Naive B cell (primary cell): ENCODE data around the gene CLEC19A. TPM values are rescaled to one million over a fixed set of nuclear protein-coding genes. Genes with fewer than 3 reads are reported as not detected.
A peak's percentile ranks its signal among the peaks of the same experiment; 100 is the strongest.

Experiments
- ATAC-seq, 2 donors: fragments of 150-1000 bp; cut with Tn5 transposase; 2 replicates each; pipeline ENCODE4 v1.10.0; 2021; ENCODE audit warnings: low read depth in 2 of 2, mild to moderate bottlenecking in 2 of 2, moderate library complexity in 2 of 2
- DNase-seq: peaks from one replicate; pipeline ENCODE4 v3.0.0; 2022
- H3K27ac Mint-ChIP-seq, 6 donors: one replicate each; pipeline ENCODE4 v1.8.0; 2020 to 2022; ENCODE audit warnings: mild to moderate bottlenecking in 6 of 6, mixed read lengths in 6 of 6, moderate library complexity in 5 of 6, inconsistent platforms in 2 of 6
- H3K27me3 Mint-ChIP-seq, 3 donors: one replicate each; pipeline ENCODE4 v1.8.0; 2021 to 2022; ENCODE audit warnings: mixed read lengths in 3 of 3, mild to moderate bottlenecking in 1 of 3
- H3K36me3 Mint-ChIP-seq, 2 donors: one replicate each; pipeline ENCODE4 v1.8.0; 2020 to 2022; ENCODE audit warnings: mixed read lengths in 2 of 2, inconsistent platforms in 1 of 2, mild to moderate bottlenecking in 1 of 2
- H3K4me1 Mint-ChIP-seq, 3 donors: one replicate each; pipeline ENCODE4 v1.8.0; 2020 to 2022; ENCODE audit warnings: mixed read lengths in 3 of 3, inconsistent platforms in 1 of 3, mild to moderate bottlenecking in 1 of 3, moderate library complexity in 1 of 3
- H3K4me3 Mint-ChIP-seq, 8 donors: one replicate each; pipeline ENCODE4 v1.8.0; 2020 to 2022; ENCODE audit warnings: mild to moderate bottlenecking in 8 of 8, mixed read lengths in 8 of 8, moderate library complexity in 8 of 8, inconsistent platforms in 2 of 8
- H3K9me3 Mint-ChIP-seq, 7 donors: one replicate each; pipeline ENCODE4 v1.8.0; 2020 to 2022; ENCODE audit warnings: mixed read lengths in 7 of 7, mild to moderate bottlenecking in 5 of 7, inconsistent platforms in 2 of 7, moderate library complexity in 1 of 7
- polyA plus RNA-seq, 6 donors: library from polyadenylated mRNA; unstranded; fragments of 300-500 nt; fragmentation: Illumina TruSeq; gene quantifications; one replicate each; pipeline ENCODE4 v1.2.3, GENCODE V29; 2021; ENCODE audit warnings: low read depth in 6 of 6

CLEC19A gene
- polyA plus RNA-seq, 6 donors from 2014 or later, result not detected

- peaks cover 6 to 19% (median 15%) of the 10 kb centered on the region in 3 donors for H3K27me3 Mint-ChIP-seq
These were observed 5.3 kb downstream of the CLEC19A start for GRCh38 chr16:19290860-19291259.

GRCh38 chr16:19291475-19291874 lies 5.9 kb downstream of the CLEC19A start:
- Mint-ChIP-seq H3K36me3 (no peaks in the 10 kb centered on the region), H3K4me1 (peaks cover 9 to 29% (median 12%) of the 10 kb centered on the region in 3 donors), H3K27me3 (peaks cover 6 to 19% (median 9%) of the 10 kb centered on the region in 3 donors), H3K4me3 (no peak overlapping the region), H3K27ac (no peak overlapping the region), H3K9me3 (peaks cover 0 to 3% (median 0%) of the 10 kb centered on the region in 7 donors)
- ATAC-seq (no peak), DNase-seq (no peak)

More at GRCh38 chr16:19290860-19291259, 5.3 kb downstream of the CLEC19A start:
- Mint-ChIP-seq H3K4me1 (peaks cover 9 to 29% (median 12%) of the 10 kb centered on the region in 3 donors), H3K27ac (peak overlapping the region in 2 of 6 donors; percentile 6 to 65), H3K4me3 (no peak overlapping the region), H3K36me3 (no peaks in the 10 kb centered on the region), H3K9me3 (peaks cover 0 to 3% (median 0%) of the 10 kb centered on the region in 7 donors)
- ATAC-seq (no peak), DNase-seq (no peak)

GRCh38 chr16:19292186-19292585 lies 6.7 kb downstream of the CLEC19A start:
- Mint-ChIP-seq H3K4me1 (peaks cover 9 to 29% (median 12%) of the 10 kb centered on the region in 3 donors), H3K9me3 (peaks cover 0 to 3% (median 0%) of the 10 kb centered on the region in 7 donors), H3K27ac (no peak overlapping the region), H3K4me3 (no peak overlapping the region), H3K36me3 (no peaks in the 10 kb centered on the region), H3K27me3 (peaks cover 6 to 19% (median 9%) of the 10 kb centered on the region in 3 donors)
- no peak for ATAC-seq
- DNase-seq, result no peak

GRCh38 chr16:19294156-19294649 lies 8.7 kb downstream of the CLEC19A start:
- Mint-ChIP-seq H3K36me3 (no peaks in the 10 kb centered on the region), H3K27ac (peak overlapping the region in 4 of 6 donors; percentile 16 to 60 (median 53)), H3K27me3 (peaks cover 0 to 19% (median 10%) of the 10 kb centered on the region in 3 donors), H3K9me3 (peaks cover 0 to 4% (median 0%) of the 10 kb centered on the region in 7 donors), H3K4me3 (peak overlapping the region in 6 of 8 donors; percentile 4 to 79 (median 43)), H3K4me1 (peaks cover 9 to 29% (median 12%) of the 10 kb centered on the region in 3 donors)
- ATAC-seq (peak; percentile 67 to 68), DNase-seq (peak; percentile 11)

GRCh38 chr16:19295393-19295792 lies 9.9 kb downstream of the CLEC19A start:
- H3K27me3 Mint-ChIP-seq, result peaks cover 0 to 16% (median 11%) of the 10 kb centered on the region in 3 donors
- ATAC-seq, result no peak
- peaks cover 9 to 29% (median 12%) of the 10 kb centered on the region in 3 donors for H3K4me1 Mint-ChIP-seq
- no peaks in the 10 kb centered on the region for H3K36me3 Mint-ChIP-seq
- peak overlapping the region in 2 of 8 donors; percentile 17 to 36 for H3K4me3 Mint-ChIP-seq
- DNase-seq, result no peak
- peak overlapping the region in 1 of 6 donors; percentile 51 for H3K27ac Mint-ChIP-seq
- H3K9me3 Mint-ChIP-seq, result peaks cover 0 to 3% (median 0%) of the 10 kb centered on the region in 7 donors

- Mint-ChIP-seq H3K9me3 (peaks cover 0 to 3% (median 0%) of the 10 kb centered on the region in 7 donors), H3K27ac (no peak overlapping the region), H3K4me1 (peaks cover 9 to 29% (median 12%) of the 10 kb centered on the region in 3 donors), H3K27me3 (peaks cover 0 to 8% (median 4%) of the 10 kb centered on the region in 3 donors), H3K36me3 (no peaks in the 10 kb centered on the region), H3K4me3 (no peak overlapping the region)
- DNase-seq (no peak), ATAC-seq (no peak)
These were observed 11.9 kb downstream of the CLEC19A start for GRCh38 chr16:19297454-19297853.

- no peak for ATAC-seq
- H3K4me1 Mint-ChIP-seq, result peaks cover 2 to 11% (median 5%) of the 10 kb centered on the region in 3 donors
- no peaks in the 10 kb centered on the region for H3K36me3 Mint-ChIP-seq
These were observed 14.0 kb downstream of the CLEC19A start for GRCh38 chr16:19299565-19299964.

GRCh38 chr16:19301931-19302330 lies 16.4 kb downstream of the CLEC19A start:
- peaks cover 0 to 15% (median 10%) of the 10 kb centered on the region in 3 donors for H3K27me3 Mint-ChIP-seq
- no peak overlapping the region for H3K4me3 Mint-ChIP-seq
- H3K4me1 Mint-ChIP-seq, result peaks cover 0 to 8% (median 4%) of the 10 kb centered on the region in 3 donors
- no peaks in the 10 kb centered on the region for H3K36me3 Mint-ChIP-seq
- H3K9me3 Mint-ChIP-seq, result peaks cover 0 to 4% (median 0%) of the 10 kb centered on the region in 7 donors
- H3K27ac Mint-ChIP-seq, result no peak overlapping the region
- no peak for DNase-seq
- no peak for ATAC-seq

More at GRCh38 chr16:19299565-19299964, 14.0 kb downstream of the CLEC19A start:
- Mint-ChIP-seq H3K27ac (no peak overlapping the region), H3K9me3 (peaks cover 0 to 4% (median 0%) of the 10 kb centered on the region in 7 donors), H3K4me3 (no peak overlapping the region), H3K27me3 (peaks cover 0 to 11% (median under 1%) of the 10 kb centered on the region in 3 donors)
- no peak for DNase-seq

GRCh38 chr16:19304750-19305149 lies 19.2 kb downstream of the CLEC19A start:
- Mint-ChIP-seq H3K4me3 (no peak overlapping the region), H3K4me1 (peaks cover 0 to 8% (median 4%) of the 10 kb centered on the region in 3 donors), H3K27ac (no peak overlapping the region), H3K36me3 (no peaks in the 10 kb centered on the region), H3K9me3 (peaks cover 0 to 4% (median 0%) of the 10 kb centered on the region in 7 donors), H3K27me3 (peaks cover 0 to 16% (median 10%) of the 10 kb centered on the region in 3 donors)
- ATAC-seq, result no peak
- DNase-seq, result no peak

- ATAC-seq (no peak), DNase-seq (no peak)
- H3K4me1 Mint-ChIP-seq, result peaks cover 0 to 8% (median 4%) of the 10 kb centered on the region in 3 donors
- no peak overlapping the region for H3K27ac Mint-ChIP-seq
- H3K4me3 Mint-ChIP-seq, result no peak overlapping the region
- H3K9me3 Mint-ChIP-seq, result peaks cover 0 to 4% (median 0%) of the 10 kb centered on the region in 7 donors
- no peaks in the 10 kb centered on the region for H3K36me3 Mint-ChIP-seq
- H3K27me3 Mint-ChIP-seq, result peaks cover 0 to 15% (median 10%) of the 10 kb centered on the region in 3 donors
These were observed 19.9 kb downstream of the CLEC19A start for GRCh38 chr16:19305443-19305842.

- Mint-ChIP-seq H3K27ac (peak overlapping the region in 2 of 6 donors; percentile 8 to 23), H3K4me1 (peaks cover 0 to 8% (median 4%) of the 10 kb centered on the region in 3 donors), H3K4me3 (no peak overlapping the region), H3K27me3 (peaks cover 0 to 15% (median 12%) of the 10 kb centered on the region in 3 donors), H3K36me3 (no peaks in the 10 kb centered on the region), H3K9me3 (peaks cover 0 to 4% (median 0%) of the 10 kb centered on the region in 7 donors)
- DNase-seq, result no peak
- ATAC-seq, result no peak
These were observed 22.2 kb downstream of the CLEC19A start for GRCh38 chr16:19307587-19308241.

- H3K27ac Mint-ChIP-seq, result no peak overlapping the region
- DNase-seq (no peak), ATAC-seq (no peak)
- no peaks in the 10 kb centered on the region for H3K36me3 Mint-ChIP-seq
- peaks cover 0 to 8% (median 4%) of the 10 kb centered on the region in 3 donors for H3K4me1 Mint-ChIP-seq
- peaks cover 0 to 15% (median 15%) of the 10 kb centered on the region in 3 donors for H3K27me3 Mint-ChIP-seq
- no peak overlapping the region for H3K4me3 Mint-ChIP-seq
- peaks cover 0 to 3% (median 0%) of the 10 kb centered on the region in 7 donors for H3K9me3 Mint-ChIP-seq
These were observed 22.9 kb downstream of the CLEC19A start for GRCh38 chr16:19308392-19308791.

GRCh38 chr16:19309178-19309577 lies 23.6 kb downstream of the CLEC19A start:
- ATAC-seq, result no peak

More at GRCh38 chr16:19309178-19309577, 23.6 kb downstream of the CLEC19A start:
- no peak for DNase-seq
- H3K4me1 Mint-ChIP-seq, result peaks cover 0 to 8% (median 4%) of the 10 kb centered on the region in 3 donors
- H3K4me3 Mint-ChIP-seq, result no peak overlapping the region
- H3K27ac Mint-ChIP-seq, result no peak overlapping the region
- peaks cover 0 to 3% (median 0%) of the 10 kb centered on the region in 7 donors for H3K9me3 Mint-ChIP-seq
- H3K27me3 Mint-ChIP-seq, result peaks cover 0 to 15% (median 15%) of the 10 kb centered on the region in 3 donors
- H3K36me3 Mint-ChIP-seq, result no peaks in the 10 kb centered on the region
